Activated CD4-positive, alpha-beta T cell treated with anti-CD3 and anti-CD28 coated beads, Interleukin-2, amount 10 ng/mL, durations not matched to agents 24 days and 14 days (primary cell): Measurements from ENCODE around the gene ETV7. TPM values are rescaled to one million over a fixed set of nuclear protein-coding genes. Genes with fewer than 3 reads are reported as not detected.
A peak's percentile ranks its signal among the peaks of the same experiment; 100 is the strongest.
"Not testable (repeated sequence)": the region's sequence is repeated elsewhere in the genome, so short reads cannot be mapped to it uniquely, and the experiment has no call there.

Experiments used
- DNase-seq: peaks from one replicate; pipeline ENCODE4 v3.0.0; 2022
- H3K27ac Mint-ChIP-seq: one replicate; pipeline ENCODE4 v1.8.0; 2022; ENCODE audit warnings: mild to moderate bottlenecking, mixed read lengths
- H3K27me3 Mint-ChIP-seq: one replicate; pipeline ENCODE4 v1.8.0; 2022; ENCODE audit warnings: mixed read lengths
- H3K36me3 Mint-ChIP-seq: one replicate; pipeline ENCODE4 v1.8.0; 2022; ENCODE audit warnings: low read depth, mild to moderate bottlenecking, mixed read lengths
- H3K4me1 Mint-ChIP-seq: one replicate; pipeline ENCODE4 v1.8.0; 2021; ENCODE audit warnings: mixed read lengths
- H3K4me3 Mint-ChIP-seq: one replicate; pipeline ENCODE4 v1.8.0; 2022; ENCODE audit warnings: mild to moderate bottlenecking, moderate library complexity, mixed read lengths
- H3K9me3 Mint-ChIP-seq: one replicate; pipeline ENCODE4 v1.8.0; 2021; ENCODE audit warnings: mixed read lengths
- intact Hi-C: fragments of 100-400 bp; cut with micrococcal nuclease; formaldehyde crosslinking; loops from one replicate; pipeline ENCODE4 v1.15.1; 2023
- total RNA-seq: library from RNA; stranded (reverse); gene quantifications from 2 replicates; pipeline ENCODE4 v1.2.3, GENCODE V29; 2022

Gene ETV7
- total RNA-seq, 1 donor from 2014 or later, result 0.54 TPM

GRCh38 chr6:36350681-36351571, 36.5 kb downstream of the ETV7 start:
- Mint-ChIP-seq H3K4me3 (no peak overlapping the region), H3K36me3 (no peaks in the 10 kb centered on the region), H3K27me3 (peaks cover 52% of the 10 kb centered on the region), H3K4me1 (peaks cover 8% of the 10 kb centered on the region), H3K9me3 (peaks cover 4% of the 10 kb centered on the region), H3K27ac (no peak overlapping the region)
- intact Hi-C loops, result no loop called here
- DNase-seq, result no peak

- DNase-seq, result no peak
- Mint-ChIP-seq H3K4me1 (peaks cover 3% of the 10 kb centered on the region), H3K4me3 (no peak overlapping the region), H3K27ac (no peak overlapping the region), H3K9me3 (peaks cover 4% of the 10 kb centered on the region), H3K27me3 (peaks cover 44% of the 10 kb centered on the region), H3K36me3 (no peaks in the 10 kb centered on the region)
- intact Hi-C loops, result no loop called here
Observed at GRCh38 chr6:36350082-36350481, 37.4 kb downstream of the ETV7 start.

GRCh38 chr6:36349240-36349639, 38.2 kb downstream of the ETV7 start:
- no peak overlapping the region for H3K4me3 Mint-ChIP-seq
- H3K27ac Mint-ChIP-seq, result no peak overlapping the region
- no peaks in the 10 kb centered on the region for H3K36me3 Mint-ChIP-seq
- intact Hi-C loops, result no loop called here
- DNase-seq, result no peak
- H3K4me1 Mint-ChIP-seq, result peaks cover 3% of the 10 kb centered on the region
- peaks cover 4% of the 10 kb centered on the region for H3K9me3 Mint-ChIP-seq
- H3K27me3 Mint-ChIP-seq, result peaks cover 39% of the 10 kb centered on the region

GRCh38 chr6:36347621-36348020, 39.8 kb downstream of the ETV7 start:
- no peaks in the 10 kb centered on the region for H3K9me3 Mint-ChIP-seq
- no peak overlapping the region for H3K4me3 Mint-ChIP-seq
- intact Hi-C loops, result no loop called here
- no peak overlapping the region for H3K27ac Mint-ChIP-seq
- DNase-seq, result no peak
- no peaks in the 10 kb centered on the region for H3K4me1 Mint-ChIP-seq
- peaks cover 31% of the 10 kb centered on the region for H3K27me3 Mint-ChIP-seq
- no peaks in the 10 kb centered on the region for H3K36me3 Mint-ChIP-seq

- peaks cover 34% of the 10 kb centered on the region for H3K27me3 Mint-ChIP-seq
- H3K9me3 Mint-ChIP-seq, result no peaks in the 10 kb centered on the region
- H3K4me1 Mint-ChIP-seq, result no peaks in the 10 kb centered on the region
- intact Hi-C loops, result no loop called here
- no peak overlapping the region for H3K27ac Mint-ChIP-seq
- H3K36me3 Mint-ChIP-seq, result no peaks in the 10 kb centered on the region
- no peak for DNase-seq
- H3K4me3 Mint-ChIP-seq, result no peak overlapping the region
Observed at GRCh38 chr6:36346486-36347273, 40.8 kb downstream of the ETV7 start.

- no peak overlapping the region for H3K4me3 Mint-ChIP-seq
- H3K27ac Mint-ChIP-seq, result no peak overlapping the region
- H3K36me3 Mint-ChIP-seq, result no peaks in the 10 kb centered on the region
- peaks cover under 1% of the 10 kb centered on the region for H3K4me1 Mint-ChIP-seq
- peaks cover 33% of the 10 kb centered on the region for H3K27me3 Mint-ChIP-seq
- intact Hi-C loops, result no loop called here
- no peak for DNase-seq
- no peaks in the 10 kb centered on the region for H3K9me3 Mint-ChIP-seq
Observed at GRCh38 chr6:36345681-36346466, 41.6 kb downstream of the ETV7 start.

GRCh38 chr6:36343109-36343680, 44.3 kb downstream of the ETV7 start:
- Mint-ChIP-seq H3K27ac (no peak overlapping the region), H3K27me3 (peaks cover 35% of the 10 kb centered on the region), H3K9me3 (no peaks in the 10 kb centered on the region), H3K4me3 (no peak overlapping the region), H3K4me1 (peaks cover 9% of the 10 kb centered on the region), H3K36me3 (no peaks in the 10 kb centered on the region)
- DNase-seq, result no peak
- intact Hi-C loops, result no loop called here

GRCh38 chr6:36340618-36341454, 46.6 kb downstream of the ETV7 start:
- Mint-ChIP-seq H3K4me1 (peaks cover 14% of the 10 kb centered on the region), H3K36me3 (no peaks in the 10 kb centered on the region), H3K9me3 (no peaks in the 10 kb centered on the region), H3K4me3 (peak overlapping the region; percentile 23), H3K27ac (no peak overlapping the region), H3K27me3 (peaks cover 35% of the 10 kb centered on the region)
- intact Hi-C loops, result loop anchor here (1.0 kb wide), 1 partner anchor 19 kb away; no protein-coding TSS in a partner anchor
- peak; percentile 92 for DNase-seq

GRCh38 chr6:36340306-36340617, 47.2 kb downstream of the ETV7 start:
- Mint-ChIP-seq H3K36me3 (no peaks in the 10 kb centered on the region), H3K4me1 (peaks cover 14% of the 10 kb centered on the region), H3K4me3 (no peak overlapping the region), H3K27me3 (peaks cover 41% of the 10 kb centered on the region), H3K9me3 (no peaks in the 10 kb centered on the region), H3K27ac (no peak overlapping the region)
- no peak for DNase-seq
- intact Hi-C loops, result no loop called here

GRCh38 chr6:36339146-36339545, 48.3 kb downstream of the ETV7 start:
- intact Hi-C loops, result no loop called here
- Mint-ChIP-seq H3K36me3 (no peaks in the 10 kb centered on the region), H3K4me3 (no peak overlapping the region), H3K27ac (no peak overlapping the region), H3K4me1 (peaks cover 14% of the 10 kb centered on the region), H3K9me3 (no peaks in the 10 kb centered on the region), H3K27me3 (peaks cover 50% of the 10 kb centered on the region)
- no peak for DNase-seq

- peaks cover 56% of the 10 kb centered on the region for H3K27me3 Mint-ChIP-seq
- H3K9me3 Mint-ChIP-seq, result not testable (repeated sequence)
Observed at GRCh38 chr6:36338223-36338622, 49.2 kb downstream of the ETV7 start.

GRCh38 chr6:36337814-36338213, 49.7 kb downstream of the ETV7 start:
- no peaks in the 10 kb centered on the region for H3K9me3 Mint-ChIP-seq
- intact Hi-C loops, result no loop called here
- H3K36me3 Mint-ChIP-seq, result no peaks in the 10 kb centered on the region
- peaks cover 57% of the 10 kb centered on the region for H3K27me3 Mint-ChIP-seq
- DNase-seq, result no peak
- H3K4me1 Mint-ChIP-seq, result peaks cover 14% of the 10 kb centered on the region
- H3K4me3 Mint-ChIP-seq, result no peak overlapping the region
- no peak overlapping the region for H3K27ac Mint-ChIP-seq

More at GRCh38 chr6:36338223-36338622, 49.2 kb downstream of the ETV7 start:
- DNase-seq, H3K36me3 Mint-ChIP-seq, intact Hi-C loops, H3K4me3 Mint-ChIP-seq, H3K27ac Mint-ChIP-seq: not testable (repeated sequence)
- H3K4me1 Mint-ChIP-seq, result peaks cover 14% of the 10 kb centered on the region

- Mint-ChIP-seq H3K27ac (no peak within 1 kb of the TSS), H3K4me1 (peaks cover 14% of the 10 kb centered on the region), H3K9me3 (no peaks in the 10 kb centered on the region), H3K36me3 (no peaks in the 10 kb centered on the region), H3K27me3 (peaks cover 57% of the 10 kb centered on the region), H3K4me3 (no peak within 1 kb of the TSS)
- intact Hi-C loops, result no loop called here
- peak; percentile 75 for DNase-seq
Observed at GRCh38 chr6:36336779-36337241, 50.7 kb downstream of the ETV7 start, which contains the start of gene BNIP5. Gene BNIP5 (minus strand): TSS chr6:36336888. CDS start chr6:36330690, 6,198 bp downstream.
